Measurements from ENCODE around the gene SKOR1. TPM values are rescaled to one million over a fixed set of nuclear protein-coding genes. Genes with fewer than 3 reads are reported as not detected.

SKOR1 gene
- total RNA-seq, 1 donor from 2014 or later = not detected

DNA sequence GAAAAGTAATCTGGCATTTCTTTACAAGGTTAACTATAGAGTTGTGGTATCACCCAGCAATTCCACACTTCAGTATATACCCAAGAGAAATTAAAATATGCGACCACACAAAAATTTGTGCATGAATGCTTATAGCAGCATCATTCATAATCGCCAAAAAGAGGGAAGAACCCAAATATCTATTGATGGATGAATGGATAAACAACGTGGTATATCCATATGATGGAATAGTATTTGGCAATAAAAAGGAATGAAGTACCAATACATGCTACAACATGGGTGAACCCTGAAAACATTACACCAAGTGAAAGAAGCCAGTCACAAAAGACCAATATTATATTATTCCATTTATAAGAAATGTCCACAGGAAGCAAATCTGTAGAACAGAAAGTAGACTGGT, 8.6 kb upstream of the SKOR1 start:
- H3K4me2 ChIP-seq (ENCODE audit: low read length) = no peak overlapping the region
- H3K79me2 ChIP-seq (ENCODE audit: insufficient read depth, low read length) = no peaks in the 10 kb centered on the region
- H3K4me1 ChIP-seq (ENCODE audit: insufficient read depth, low read length) = peaks cover 4% of the 10 kb centered on the region
- DNase-seq (ENCODE audit: low read depth) = no peak
- no peaks in the 10 kb centered on the region for H3K36me3 ChIP-seq (ENCODE audit: insufficient read depth, low read length)
- peaks cover 58% of the 10 kb centered on the region for H3K27me3 ChIP-seq (ENCODE audit: insufficient read depth, low read length)
- no peak for FAIRE-seq
- H3K27ac Mint-ChIP-seq (ENCODE audit: unreplicated experiment) = no peak overlapping the region
- H2AFZ ChIP-seq (ENCODE audit: low read depth, low read length) = no peak overlapping the region
- peaks cover 13% of the 10 kb centered on the region for H4K20me1 ChIP-seq (ENCODE audit: insufficient read depth, low read length)
- no peak for TF ChIP-seq EZH2 (IDR thresholded peaks at IDR 0.05; ENCODE audit: insufficient read depth, low read length)
- TF ChIP-seq, protein P1, sequence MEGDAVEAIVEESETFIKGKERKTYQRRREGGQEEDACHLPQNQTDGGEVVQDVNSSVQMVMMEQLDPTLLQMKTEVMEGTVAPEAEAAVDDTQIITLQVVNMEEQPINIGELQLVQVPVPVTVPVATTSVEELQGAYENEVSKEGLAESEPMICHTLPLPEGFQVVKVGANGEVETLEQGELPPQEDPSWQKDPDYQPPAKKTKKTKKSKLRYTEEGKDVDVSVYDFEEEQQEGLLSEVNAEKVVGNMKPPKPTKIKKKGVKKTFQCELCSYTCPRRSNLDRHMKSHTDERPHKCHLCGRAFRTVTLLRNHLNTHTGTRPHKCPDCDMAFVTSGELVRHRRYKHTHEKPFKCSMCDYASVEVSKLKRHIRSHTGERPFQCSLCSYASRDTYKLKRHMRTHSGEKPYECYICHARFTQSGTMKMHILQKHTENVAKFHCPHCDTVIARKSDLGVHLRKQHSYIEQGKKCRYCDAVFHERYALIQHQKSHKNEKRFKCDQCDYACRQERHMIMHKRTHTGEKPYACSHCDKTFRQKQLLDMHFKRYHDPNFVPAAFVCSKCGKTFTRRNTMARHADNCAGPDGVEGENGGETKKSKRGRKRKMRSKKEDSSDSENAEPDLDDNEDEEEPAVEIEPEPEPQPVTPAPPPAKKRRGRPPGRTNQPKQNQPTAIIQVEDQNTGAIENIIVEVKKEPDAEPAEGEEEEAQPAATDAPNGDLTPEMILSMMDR (IDR thresholded peaks at IDR 0.05; ENCODE audit: insufficient read depth, low read depth, low read length) = no peak
- H3K9me3 Mint-ChIP-seq (ENCODE audit: unreplicated experiment) = peaks cover 7% of the 10 kb centered on the region
- no peak overlapping the region for H3K4me3 ChIP-seq (ENCODE audit: insufficient read depth, low read depth, low read length)
- peaks cover 73% of the 10 kb centered on the region for H3K27me3 Mint-ChIP-seq (ENCODE audit: low read depth, unreplicated experiment)
- H3K36me3 Mint-ChIP-seq (ENCODE audit: low read depth, unreplicated experiment) = no peaks in the 10 kb centered on the region
- peaks cover 4% of the 10 kb centered on the region for H3K9me3 ChIP-seq (ENCODE audit: insufficient read depth, low read depth, low read length)
- no peak overlapping the region for H3K9ac ChIP-seq (ENCODE audit: low read length)
- no peak overlapping the region for H3K27ac ChIP-seq (ENCODE audit: low read depth, low read length)
- H3K4me1 Mint-ChIP-seq (ENCODE audit: low read depth, unreplicated experiment) = no peaks in the 10 kb centered on the region
- no peak overlapping the region for H3K4me3 Mint-ChIP-seq (ENCODE audit: unreplicated experiment)

DNA sequence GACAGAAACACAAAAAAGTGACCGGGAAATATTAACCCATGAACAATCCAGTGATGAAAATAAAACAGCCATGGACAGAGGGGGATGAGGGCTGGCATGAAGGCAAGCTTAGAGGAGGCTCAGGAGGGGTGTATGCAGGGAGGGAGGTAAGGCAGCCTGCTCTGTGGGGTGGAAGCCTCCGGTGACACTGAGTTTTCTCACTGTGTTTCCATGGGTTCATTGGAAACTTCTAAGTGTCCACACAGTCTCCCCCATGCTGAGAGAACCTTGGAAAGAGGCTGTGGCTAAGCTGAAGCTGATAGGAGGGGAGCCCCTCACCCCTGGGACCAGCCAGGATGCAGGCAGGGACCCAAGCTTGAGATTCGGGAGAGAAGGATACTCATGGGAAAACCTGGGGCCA, 6.8 kb upstream of the SKOR1 start:
- Histone ChIP-seq H4K20me1 (ENCODE audit: insufficient read depth, low read length) (peaks cover 13% of the 10 kb centered on the region), H3K79me2 (ENCODE audit: insufficient read depth, low read length) (no peaks in the 10 kb centered on the region), H2AFZ (ENCODE audit: low read depth, low read length) (no peak overlapping the region), H3K9ac (ENCODE audit: low read length) (no peak overlapping the region), H3K27me3 (ENCODE audit: insufficient read depth, low read length) (peaks cover 63% of the 10 kb centered on the region), H3K27ac (ENCODE audit: low read depth, low read length) (no peak overlapping the region), H3K9me3 (ENCODE audit: insufficient read depth, low read depth, low read length) (peaks cover 4% of the 10 kb centered on the region), H3K4me3 (ENCODE audit: insufficient read depth, low read depth, low read length) (no peak overlapping the region), H3K4me1 (ENCODE audit: insufficient read depth, low read length) (peaks cover 4% of the 10 kb centered on the region), H3K36me3 (ENCODE audit: insufficient read depth, low read length) (no peaks in the 10 kb centered on the region), H3K4me2 (ENCODE audit: low read length) (no peak overlapping the region)
- Mint-ChIP-seq H3K4me1 (ENCODE audit: low read depth, unreplicated experiment) (no peaks in the 10 kb centered on the region), H3K27me3 (ENCODE audit: low read depth, unreplicated experiment) (peaks cover 69% of the 10 kb centered on the region), H3K36me3 (ENCODE audit: low read depth, unreplicated experiment) (peaks cover 1% of the 10 kb centered on the region), H3K4me3 (ENCODE audit: unreplicated experiment) (no peak overlapping the region), H3K9me3 (ENCODE audit: unreplicated experiment) (peaks cover 9% of the 10 kb centered on the region), H3K27ac (ENCODE audit: unreplicated experiment) (no peak overlapping the region)
- TF ChIP-seq, protein P1 (IDR thresholded peaks at IDR 0.05; ENCODE audit: insufficient read depth, low read depth, low read length) = no peak
- no peak for TF ChIP-seq EZH2 (IDR thresholded peaks at IDR 0.05; ENCODE audit: insufficient read depth, low read length)
- no peak for FAIRE-seq
- no peak for DNase-seq (ENCODE audit: low read depth)

DNA sequence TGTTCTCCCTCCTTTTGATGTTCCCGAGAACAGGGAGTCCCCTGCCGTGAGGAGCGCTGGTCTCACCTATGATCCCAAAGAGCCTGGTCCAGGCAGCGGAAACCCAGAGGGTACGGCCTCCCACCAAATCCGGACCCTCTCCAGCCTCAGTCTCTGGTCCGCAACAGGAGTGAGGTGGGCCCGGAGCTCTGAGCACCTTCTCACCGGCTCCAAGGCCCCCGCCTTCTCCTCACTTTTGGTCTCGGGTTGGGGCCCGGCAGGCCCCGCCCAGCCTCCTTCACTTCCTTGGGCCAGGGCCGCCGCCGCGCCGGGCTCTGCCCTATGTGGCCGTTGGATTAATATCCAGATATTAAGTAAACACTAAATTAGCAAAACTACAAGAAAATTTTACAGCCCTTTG, 5.7 kb upstream of the SKOR1 start:
- Mint-ChIP-seq H3K27ac (ENCODE audit: unreplicated experiment) (no peak overlapping the region), H3K4me3 (ENCODE audit: unreplicated experiment) (no peak overlapping the region), H3K4me1 (ENCODE audit: low read depth, unreplicated experiment) (peaks cover 2% of the 10 kb centered on the region), H3K27me3 (ENCODE audit: low read depth, unreplicated experiment) (peaks cover 78% of the 10 kb centered on the region), H3K9me3 (ENCODE audit: unreplicated experiment) (peaks cover 14% of the 10 kb centered on the region), H3K36me3 (ENCODE audit: low read depth, unreplicated experiment) (peaks cover 1% of the 10 kb centered on the region)
- no peaks in the 10 kb centered on the region for H3K36me3 ChIP-seq (ENCODE audit: insufficient read depth, low read length)
- no peak overlapping the region for H3K4me2 ChIP-seq (ENCODE audit: low read length)
- H3K79me2 ChIP-seq (ENCODE audit: insufficient read depth, low read length) = no peaks in the 10 kb centered on the region
- FAIRE-seq (no peak), DNase-seq (ENCODE audit: low read depth) (no peak)
- no peak overlapping the region for H3K27ac ChIP-seq (ENCODE audit: low read depth, low read length)
- peaks cover 6% of the 10 kb centered on the region for H3K4me1 ChIP-seq (ENCODE audit: insufficient read depth, low read length)
- peaks cover 74% of the 10 kb centered on the region for H3K27me3 ChIP-seq (ENCODE audit: insufficient read depth, low read length)
- TF ChIP-seq EZH2 (IDR thresholded peaks at IDR 0.05; ENCODE audit: insufficient read depth, low read length) = no peak
- TF ChIP-seq, protein P1 (IDR thresholded peaks at IDR 0.05; ENCODE audit: insufficient read depth, low read depth, low read length) = no peak
- H3K9ac ChIP-seq (ENCODE audit: low read length) = no peak overlapping the region
- peaks cover 23% of the 10 kb centered on the region for H4K20me1 ChIP-seq (ENCODE audit: insufficient read depth, low read length)
- H3K4me3 ChIP-seq (ENCODE audit: insufficient read depth, low read depth, low read length) = no peak overlapping the region
- H3K9me3 ChIP-seq (ENCODE audit: insufficient read depth, low read depth, low read length) = peaks cover 7% of the 10 kb centered on the region
- H2AFZ ChIP-seq (ENCODE audit: low read depth, low read length) = no peak overlapping the region
